Measurements from ENCODE around the gene CSTF1.

GRCh38 chr20:56417402-56417801, 25.0 kb downstream of the CSTF1 start:
- TF ChIP-seq CTCF (IDR thresholded peaks at IDR 0.05) (no peak), POLR2A (IDR thresholded peaks at IDR 0.05) (no peak), POLR2AphosphoS5 (IDR thresholded peaks at IDR 0.05) (no peak), EP300 (IDR thresholded peaks at IDR 0.05; ENCODE audit: low read depth) (no peak)

Measured in transverse colon (tissue), 4 donors.